H1 (cell line): ENCODE results near the gene CHCHD6. TPM values are rescaled to one million over a fixed set of nuclear protein-coding genes. Genes with fewer than 3 reads are reported as not detected.

Experiments used
- CTCF ChIA-PET: fragments of 300-600 bp; sonication (Branson Sonifier 250); formaldehyde crosslinking; loops from one replicate; lab custom pipeline; 2021; ENCODE audit not compliant: partially characterized antibody; lab: Charles Lee
- POLR2A ChIA-PET: fragments of 300-600 bp; sonication (Branson Sonifier 250); formaldehyde crosslinking; loops from one replicate; lab custom pipeline; 2021; ENCODE audit warnings: inconsistent platforms; ENCODE audit not compliant: partially characterized antibody; lab: Charles Lee
- DNase-seq, 2 experiments: peaks; one replicate each; pipeline versions ENCODE4 v3.0.0 to v3.0.0-alpha.2; 2010 to 2022; ENCODE audit warnings: low spot score in 2 of 2, low read depth in 1 of 2, mixed read lengths in 1 of 2
- FAIRE-seq: peaks from 2 replicates; lab custom pipeline; 2011; peaks lifted over from hg19 to GRCh38; lab: Jason Lieb, UNC
- H2AFZ ChIP-seq: 2 replicates; pipeline ENCODE4 v1.8.1; 2012; ENCODE audit warnings: low read length, inconsistent platforms
- H2AK5ac ChIP-seq: 2 replicates; pipeline ENCODE4 v1.6.1; 2013; ENCODE audit warnings: low read depth, low read length
- H2BK120ac ChIP-seq: replicated peaks from 2 replicates; pipeline ENCODE3; 2013; ENCODE audit warnings: low read depth, low read length, inconsistent platforms
- H2BK12ac ChIP-seq: 2 replicates; pipeline ENCODE4 v1.6.1; 2013; ENCODE audit warnings: low read depth, low read length
- H2BK15ac ChIP-seq: 2 replicates; pipeline ENCODE4 v1.6.1; 2013; ENCODE audit warnings: low read length
- H2BK20ac ChIP-seq: 2 replicates; pipeline ENCODE4 v1.6.1; 2013; ENCODE audit warnings: low read length
- H2BK5ac ChIP-seq: 2 replicates; pipeline ENCODE4 v1.6.1; 2013; ENCODE audit warnings: low read depth, low read length
- H3K14ac ChIP-seq: 2 replicates; pipeline ENCODE4 v1.6.1; 2013; ENCODE audit warnings: inconsistent platforms; ENCODE audit not compliant: insufficient read length
- H3K18ac ChIP-seq: 2 replicates; pipeline ENCODE4 v1.6.1; 2013; ENCODE audit warnings: low read length; ENCODE audit errors: extremely low read depth
- H3K23ac ChIP-seq: 2 replicates; pipeline ENCODE4 v1.6.1; 2013; ENCODE audit warnings: inconsistent platforms; ENCODE audit not compliant: insufficient read length
- H3K23me2 ChIP-seq: 2 replicates; pipeline ENCODE4 v1.6.1; 2013; ENCODE audit warnings: low read depth, low read length
- H3K27ac ChIP-seq: 2 replicates; pipeline ENCODE4 v1.6.1; 2011; ENCODE audit warnings: low read depth, low read length, inconsistent platforms
- H3K27me3 ChIP-seq, 4 experiments: replicated peaks in 1 of 4; 1 replicate in 1 of 4; 2 replicates in 3 of 4; pipeline versions ENCODE4 v1.6.1 to v1.8.1; 2011 to 2013; ENCODE audit warnings: low read length in 3 of 4, mild to moderate bottlenecking in 3 of 4, inconsistent platforms in 2 of 4, mixed read lengths in 2 of 4, moderate library complexity in 1 of 4; ENCODE audit not compliant: control insufficient read depth in 3 of 4, insufficient read depth in 3 of 4; ENCODE audit errors: extremely low read depth in 1 of 4
- H3K36me3 ChIP-seq, 4 experiments: 2 replicates each; pipeline versions ENCODE4 v1.6.1 to v1.8.1; 2011 to 2013; ENCODE audit warnings: mild to moderate bottlenecking in 4 of 4, low read length in 3 of 4, moderate library complexity in 2 of 4, control low read depth in 1 of 4, inconsistent platforms in 1 of 4; ENCODE audit not compliant: insufficient read depth in 4 of 4, control insufficient read depth in 2 of 4
- H3K4ac ChIP-seq: replicated peaks from 2 replicates; pipeline ENCODE3; 2013; ENCODE audit warnings: low read length, low read depth, mixed read lengths, inconsistent platforms; ENCODE audit not compliant: insufficient read length
- H3K4me1 ChIP-seq, 4 experiments: replicated peaks in 1 of 4; 1 replicate in 1 of 4; 2 replicates in 3 of 4; pipeline versions ENCODE4 v1.6.1 to v1.8.1; 2011 to 2013; ENCODE audit warnings: low read length in 3 of 4, inconsistent platforms in 2 of 4, mixed read lengths in 1 of 4; ENCODE audit not compliant: insufficient read depth in 4 of 4, control insufficient read depth in 3 of 4
- H3K4me2 ChIP-seq, 2 experiments: 2 replicates each; pipeline versions ENCODE4 v1.6.1 to v1.8.1; 2011 to 2013; ENCODE audit warnings: low read depth in 2 of 2, low read length in 2 of 2, control low read depth in 1 of 2, inconsistent platforms in 1 of 2, mild to moderate bottlenecking in 1 of 2; ENCODE audit not compliant: insufficient read depth in 1 of 2
- H3K4me3 ChIP-seq, 4 experiments: fragments of 200-600, 300-600 bp in 1 of 4; sonication (generic), shearing (Covaris generic), sonication (Bioruptor Twin) in 1 of 4; 2 replicates each; pipeline versions ENCODE4 v1.5.1 to v1.8.1; 2011 to 2016; ENCODE audit warnings: low read length in 4 of 4, low read depth in 3 of 4, control low read depth in 2 of 4, inconsistent platforms in 2 of 4, mild to moderate bottlenecking in 2 of 4, mixed read lengths in 1 of 4, moderate library complexity in 1 of 4; ENCODE audit not compliant: insufficient read depth in 2 of 4; ENCODE audit errors: extremely low read depth in 1 of 4
- H3K56ac ChIP-seq: replicated peaks from 2 replicates; pipeline ENCODE3; 2013; ENCODE audit warnings: low read depth, mild to moderate bottlenecking, mixed read lengths, low read length, inconsistent platforms; ENCODE audit not compliant: insufficient read length
- H3K79me1 ChIP-seq: 2 replicates; pipeline ENCODE4 v1.6.1; 2013; ENCODE audit warnings: low read depth, low read length, control low read depth
- H3K79me2 ChIP-seq, 2 experiments: 2 replicates each; pipeline versions ENCODE4 v1.6.1 to v1.8.1; 2012 to 2013; ENCODE audit warnings: low read length in 2 of 2, mild to moderate bottlenecking in 2 of 2, inconsistent platforms in 1 of 2; ENCODE audit not compliant: insufficient read depth in 2 of 2, control insufficient read depth in 1 of 2
- H3K9ac ChIP-seq, 4 experiments: replicated peaks in 1 of 4; 1 replicate in 1 of 4; 2 replicates in 3 of 4; pipeline versions ENCODE4 v1.6.1 to v1.8.1; 2011 to 2013; ENCODE audit warnings: low read depth in 3 of 4, low read length in 3 of 4, control low read depth in 2 of 4, mild to moderate bottlenecking in 2 of 4, moderate library complexity in 2 of 4, inconsistent platforms in 1 of 4; ENCODE audit errors: extremely low read depth in 1 of 4
- H3K9me3 ChIP-seq, 2 experiments: 2 replicates each; pipeline versions ENCODE4 v1.6.1 to v1.8.1; 2012 to 2013; ENCODE audit warnings: mild to moderate bottlenecking in 2 of 2, moderate library complexity in 2 of 2, control low read depth in 1 of 2, inconsistent platforms in 1 of 2, low read depth in 1 of 2, low read length in 1 of 2, mixed read lengths in 1 of 2; ENCODE audit not compliant: insufficient read depth in 2 of 2
- H4K20me1 ChIP-seq, 2 experiments: replicated peaks in 1 of 2; 2 replicates each; pipeline versions ENCODE3 to v1.8.1; 2011 to 2013; ENCODE audit warnings: inconsistent platforms in 2 of 2, low read length in 2 of 2, mild to moderate bottlenecking in 1 of 2; ENCODE audit not compliant: insufficient read depth in 2 of 2, control insufficient read depth in 1 of 2
- H4K5ac ChIP-seq: 2 replicates; pipeline ENCODE4 v1.6.1; 2013; ENCODE audit warnings: low read length, low read depth, mixed read lengths, inconsistent platforms; ENCODE audit not compliant: insufficient read length
- H4K8ac ChIP-seq: 2 replicates; pipeline ENCODE4 v1.8.0; 2013; ENCODE audit warnings: mild to moderate bottlenecking, moderate library complexity, low read length, inconsistent platforms; ENCODE audit not compliant: insufficient read depth; ENCODE audit errors: extremely low read depth
- H4K91ac ChIP-seq: replicated peaks from 2 replicates; pipeline ENCODE3; 2013; ENCODE audit warnings: low read length, mixed read lengths, inconsistent platforms; ENCODE audit not compliant: insufficient read length
- BCL11A ChIP-seq, 2 experiments: IDR thresholded peaks; one replicate each; pipeline ENCODE4 v1.6.1; 2011; ENCODE audit warnings: low read depth in 2 of 2, low read length in 2 of 2, mild to moderate bottlenecking in 2 of 2
- FOSL1 ChIP-seq: IDR thresholded peaks from 2 replicates; pipeline ENCODE4 v1.6.1; 2011; ENCODE audit warnings: mild to moderate bottlenecking, low read depth, low read length, moderate library complexity; ENCODE audit not compliant: insufficient read depth
- POU5F1 ChIP-seq: IDR thresholded peaks from 2 replicates; pipeline ENCODE4 v1.6.1; 2011; ENCODE audit warnings: low read depth, mild to moderate bottlenecking, low read length, moderate library complexity
- RAD21 ChIP-seq, 2 experiments: IDR thresholded peaks in 1 of 2; conservative IDR thresholded peaks in 1 of 2; 2 replicates each; pipeline ENCODE4 v1.6.1; 2011; ENCODE audit warnings: low read depth in 2 of 2, low read length in 2 of 2, improper control_type of control experiment in 1 of 2, inconsistent platforms in 1 of 2, mild to moderate bottlenecking in 1 of 2, moderate library complexity in 1 of 2
- RNF2 ChIP-seq: fragments of 200-900, 300-1000 bp; sonication (generic); IDR thresholded peaks from 2 replicates; pipeline ENCODE4 v1.7.1; 2016; ENCODE audit warnings: borderline replicate concordance, low read depth, mild to moderate bottlenecking, antibody characterized with exemption, low read length; ENCODE audit not compliant: poor library complexity, severe bottlenecking; ENCODE audit errors: missing control alignments
- SP2 ChIP-seq: IDR thresholded peaks from 2 replicates; pipeline ENCODE4 v1.6.1; 2012; ENCODE audit warnings: mild to moderate bottlenecking, low read length, inconsistent platforms
- WGBS, 2 experiments: shearing (Covaris generic) in 1 of 2; methylation state at CpG; one replicate each; pipeline versions ENCODE4 v1.1.6 to v1.1.7; 2013 to 2015; ENCODE audit warnings: low lambda C conversion rate in 2 of 2, mixed read lengths in 2 of 2, inconsistent platforms in 1 of 2, low coverage in 1 of 2, missing lambda C conversion rate in 1 of 2; ENCODE audit not compliant: insufficient replicate concordance in 2 of 2, insufficient coverage in 1 of 2, insufficient read length in 1 of 2; ENCODE audit errors: extremely low coverage in 1 of 2, missing lambda C conversion rate in 1 of 2; 5-methylcytosine and 5-hydroxymethylcytosine counted together
- polyA plus RNA-seq, 7 experiments: library from polyadenylated mRNA; depleted of rRNA in 3 of 7; stranded (reverse) in 5 of 7; unstranded in 2 of 7; fragments of >200 nt in 5 of 7; fragments of 200-250 nt in 2 of 7; gene quantifications; 1 replicate in 5 of 7; 2 replicates in 1 of 7; 4 replicates in 1 of 7; pipeline versions ENCODE4 v1.2.1 to v1.2.3, GENCODE V29; 2011 to 2013; ENCODE audit warnings: missing spikeins in 2 of 7, mixed read lengths in 2 of 7
- total RNA-seq: library from RNA; stranded (reverse); fragmentation: NEBNext Ultra II Directional; extraction: Animal tissue kit (Norgen Biotek cat#: 25700); gene quantifications from 2 replicates; pipeline ENCODE4 v1.2.1, GENCODE V29; 2021
- TF ChIP-seq, protein P1 (sequence below), 3 experiments: IDR thresholded peaks; 1 replicate in 2 of 3; 2 replicates in 1 of 3; pipeline versions ENCODE4 v1.5.1 to v1.6.1; 2011; ENCODE audit warnings: low read length in 3 of 3, mild to moderate bottlenecking in 3 of 3, inconsistent platforms in 2 of 3, low read depth in 1 of 3, moderate library complexity in 1 of 3; ENCODE audit not compliant: insufficient read depth in 1 of 3; ENCODE audit errors: control extremely low read depth in 1 of 3
- TF ChIP-seq, protein P2 (sequence below): IDR thresholded peaks from 2 replicates; pipeline ENCODE4 v1.6.1; 2012; ENCODE audit warnings: inconsistent platforms

CHCHD6 gene
- total and polyA plus RNA-seq, 2 of the 8 experiments (the other 6 are each of a cell fraction or from before 2014, with no cell fraction given): 32.4 to 37.6 TPM

DNA sequence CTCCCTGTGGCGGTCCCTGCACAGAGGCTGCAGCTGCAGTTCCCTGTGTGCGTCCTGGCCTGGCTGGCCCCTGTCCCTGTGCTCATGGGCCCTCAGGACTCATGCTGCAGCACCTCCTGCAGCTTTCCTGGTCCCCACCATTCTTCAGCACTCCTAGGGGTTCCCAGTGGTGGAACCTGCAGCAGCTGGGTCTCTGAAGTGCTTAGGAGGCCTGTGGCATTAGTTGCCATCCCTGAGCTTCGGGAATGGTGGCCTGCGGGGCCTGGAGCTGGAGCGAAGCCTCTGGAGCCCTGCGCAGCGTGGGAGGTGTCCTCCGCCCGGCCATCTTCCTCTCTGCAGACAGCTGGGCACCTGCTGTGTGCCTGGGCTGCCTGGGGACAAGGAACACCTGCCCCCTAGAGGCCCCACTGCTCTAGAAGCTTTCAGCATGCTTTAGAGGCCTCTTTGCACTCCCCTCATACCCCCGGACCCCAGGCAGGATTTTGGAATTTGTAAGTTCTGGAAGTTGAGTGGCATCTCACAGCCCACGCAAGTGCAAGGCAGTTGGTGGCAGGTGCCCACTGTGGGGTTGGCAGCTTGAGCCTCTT is 292.0 kb downstream of the CHCHD6 start:
- DNase-seq (no peak), FAIRE-seq (no peak)
- H3K14ac ChIP-seq: no peak overlapping the region
- H4K8ac ChIP-seq: 0 out of 2 replicates have a peak overlapping the region, but pooled peaks have one; percentile 25
- peaks cover 0 to 5% (median 2%) of the 10 kb centered on the region in 4 experiments; a peak in 4 of 7 replicates for H3K4me1 ChIP-seq
- POLR2A ChIA-PET: interaction anchor here (1.0 to 1.6 kb wide), 3 partner anchors 15 to 47 kb away, joined by 4 to 5 read pairs (median 4); no protein-coding TSS in a partner anchor
- no peak overlapping the region for H3K4ac ChIP-seq
- no peak overlapping the region for H3K56ac ChIP-seq
- peaks cover 0 to 55% of the 10 kb centered on the region in 2 experiments; a peak in 2 of 4 replicates for H3K79me2 ChIP-seq
- 90% methylated on average over 11 of the region's 11 CpGs; no CpG with 5 or more reads in 1 of the 2 experiments for WGBS, 2 experiments
- no peak overlapping the region for H2AK5ac ChIP-seq
- no peak overlapping the region for H3K27ac ChIP-seq
- no peak overlapping the region for H2BK15ac ChIP-seq
- no peak overlapping the region for H3K4me2 ChIP-seq
- no peaks in the 10 kb centered on the region for H3K9me3 ChIP-seq
- H4K5ac ChIP-seq: no peak overlapping the region
- H3K18ac ChIP-seq: no peak overlapping the region
- no peak overlapping the region; the same call in 1 of the 2 replicates for H2BK5ac ChIP-seq
- H3K4me3 ChIP-seq: no peak overlapping the region
- CTCF ChIA-PET: interaction anchor here (1.1 to 4.2 kb wide), 11 partner anchors 8 to 459 kb away, joined by 3 to 14 read pairs (median 5); partner anchors contain the start of gene PLXNA1
- no peaks in the 10 kb centered on the region for H3K27me3 ChIP-seq
- no peak overlapping the region for H2BK12ac ChIP-seq
- H2BK20ac ChIP-seq: no peak overlapping the region
- H3K23me2 ChIP-seq: no peaks in the 10 kb centered on the region
- H3K23ac ChIP-seq: no peak overlapping the region
- no peak overlapping the region for H2AFZ ChIP-seq
- H3K79me1 ChIP-seq: peaks cover 40% of the 10 kb centered on the region
- no peak overlapping the region for H4K91ac ChIP-seq
- H2BK120ac ChIP-seq: no peak overlapping the region
- peaks cover 14 to 59% of the 10 kb centered on the region in 2 experiments for H4K20me1 ChIP-seq
- no peaks in the 10 kb centered on the region; a peak in 1 of 8 replicates for H3K36me3 ChIP-seq
- H3K9ac ChIP-seq: no peak overlapping the region
- TF ChIP-seq, protein P1, sequence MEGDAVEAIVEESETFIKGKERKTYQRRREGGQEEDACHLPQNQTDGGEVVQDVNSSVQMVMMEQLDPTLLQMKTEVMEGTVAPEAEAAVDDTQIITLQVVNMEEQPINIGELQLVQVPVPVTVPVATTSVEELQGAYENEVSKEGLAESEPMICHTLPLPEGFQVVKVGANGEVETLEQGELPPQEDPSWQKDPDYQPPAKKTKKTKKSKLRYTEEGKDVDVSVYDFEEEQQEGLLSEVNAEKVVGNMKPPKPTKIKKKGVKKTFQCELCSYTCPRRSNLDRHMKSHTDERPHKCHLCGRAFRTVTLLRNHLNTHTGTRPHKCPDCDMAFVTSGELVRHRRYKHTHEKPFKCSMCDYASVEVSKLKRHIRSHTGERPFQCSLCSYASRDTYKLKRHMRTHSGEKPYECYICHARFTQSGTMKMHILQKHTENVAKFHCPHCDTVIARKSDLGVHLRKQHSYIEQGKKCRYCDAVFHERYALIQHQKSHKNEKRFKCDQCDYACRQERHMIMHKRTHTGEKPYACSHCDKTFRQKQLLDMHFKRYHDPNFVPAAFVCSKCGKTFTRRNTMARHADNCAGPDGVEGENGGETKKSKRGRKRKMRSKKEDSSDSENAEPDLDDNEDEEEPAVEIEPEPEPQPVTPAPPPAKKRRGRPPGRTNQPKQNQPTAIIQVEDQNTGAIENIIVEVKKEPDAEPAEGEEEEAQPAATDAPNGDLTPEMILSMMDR (IDR thresholded peaks at IDR 0.05; ENCODE audit: control extremely low read depth in 1 of 3, insufficient read depth in 1 of 3, low read depth in 1 of 3, low read length in 3 of 3): peak in 1 of 3 experiments; percentile 34; a peak in 1 of 4 replicates
- TF ChIP-seq RNF2: no peak
- TF ChIP-seq SP2: no peak
- no peak for TF ChIP-seq BCL11A (IDR thresholded peaks at IDR 0.05; ENCODE audit: low read depth in 2 of 2, low read length in 2 of 2)
- no peak for TF ChIP-seq FOSL1
- TF ChIP-seq POU5F1: no peak
- peak; percentile 9 to 31; a peak in 1 of 4 replicates for TF ChIP-seq RAD21 (IDR thresholded peaks at IDR 0.05 in 1 of 2, conservative IDR thresholded peaks at IDR 0.05 in 1 of 2; ENCODE audit: low read depth in 2 of 2, low read length in 2 of 2)
- TF ChIP-seq, protein P2, sequence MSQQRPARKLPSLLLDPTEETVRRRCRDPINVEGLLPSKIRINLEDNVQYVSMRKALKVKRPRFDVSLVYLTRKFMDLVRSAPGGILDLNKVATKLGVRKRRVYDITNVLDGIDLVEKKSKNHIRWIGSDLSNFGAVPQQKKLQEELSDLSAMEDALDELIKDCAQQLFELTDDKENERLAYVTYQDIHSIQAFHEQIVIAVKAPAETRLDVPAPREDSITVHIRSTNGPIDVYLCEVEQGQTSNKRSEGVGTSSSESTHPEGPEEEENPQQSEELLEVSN: no peak
